GM19324 (cell line): Measurements from ENCODE around the gene AMH.
"Not testable (repeated sequence)": the region's sequence is repeated elsewhere in the genome, so short reads cannot be mapped to it uniquely, and the experiment has no call there.

Experiments used
- ATAC-seq: cut with Tn5 transposase; IDR thresholded peaks from one replicate; pipeline ENCODE4 v1.9.1; 2021; ENCODE audit warnings: mild to moderate bottlenecking, moderate library complexity; ENCODE audit not compliant: unreplicated experiment, low FRiP score

Gene AMH

DNA sequence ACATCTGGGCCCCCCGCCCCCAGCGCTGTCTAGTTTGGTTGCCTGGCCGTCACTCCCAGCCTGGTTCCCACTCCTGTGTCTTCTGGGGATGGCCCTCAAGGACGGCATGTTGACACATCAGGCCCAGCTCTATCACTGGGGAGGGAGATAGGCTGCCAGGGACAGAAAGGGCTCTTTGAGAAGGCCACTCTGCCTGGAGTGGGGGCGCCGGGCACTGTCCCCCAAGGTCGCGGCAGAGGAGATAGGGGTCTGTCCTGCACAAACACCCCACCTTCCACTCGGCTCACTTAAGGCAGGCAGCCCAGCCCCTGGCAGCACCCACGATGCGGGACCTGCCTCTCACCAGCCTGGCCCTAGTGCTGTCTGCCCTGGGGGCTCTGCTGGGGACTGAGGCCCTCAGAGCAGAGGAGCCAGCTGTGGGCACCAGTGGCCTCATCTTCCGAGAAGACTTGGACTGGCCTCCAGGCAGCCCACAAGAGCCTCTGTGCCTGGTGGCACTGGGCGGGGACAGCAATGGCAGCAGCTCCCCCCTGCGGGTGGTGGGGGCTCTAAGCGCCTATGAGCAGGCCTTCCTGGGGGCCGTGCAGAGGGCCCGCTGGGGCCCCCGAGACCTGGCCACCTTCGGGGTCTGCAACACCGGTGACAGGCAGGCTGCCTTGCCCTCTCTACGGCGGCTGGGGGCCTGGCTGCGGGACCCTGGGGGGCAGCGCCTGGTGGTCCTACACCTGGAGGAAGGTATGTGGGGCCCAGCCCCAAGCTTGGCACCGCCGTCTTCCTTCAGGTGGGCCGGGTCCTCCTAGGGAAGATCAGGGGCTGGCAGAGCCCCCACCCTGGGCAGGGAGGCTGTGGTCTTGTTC lies at the start of gene AMH:
Gene AMH (plus strand): TSS at position 314 of the 857 bp plus-strand sequence. CDS start 10 bp downstream, at position 324.
- no peak for ATAC-seq

DNA sequence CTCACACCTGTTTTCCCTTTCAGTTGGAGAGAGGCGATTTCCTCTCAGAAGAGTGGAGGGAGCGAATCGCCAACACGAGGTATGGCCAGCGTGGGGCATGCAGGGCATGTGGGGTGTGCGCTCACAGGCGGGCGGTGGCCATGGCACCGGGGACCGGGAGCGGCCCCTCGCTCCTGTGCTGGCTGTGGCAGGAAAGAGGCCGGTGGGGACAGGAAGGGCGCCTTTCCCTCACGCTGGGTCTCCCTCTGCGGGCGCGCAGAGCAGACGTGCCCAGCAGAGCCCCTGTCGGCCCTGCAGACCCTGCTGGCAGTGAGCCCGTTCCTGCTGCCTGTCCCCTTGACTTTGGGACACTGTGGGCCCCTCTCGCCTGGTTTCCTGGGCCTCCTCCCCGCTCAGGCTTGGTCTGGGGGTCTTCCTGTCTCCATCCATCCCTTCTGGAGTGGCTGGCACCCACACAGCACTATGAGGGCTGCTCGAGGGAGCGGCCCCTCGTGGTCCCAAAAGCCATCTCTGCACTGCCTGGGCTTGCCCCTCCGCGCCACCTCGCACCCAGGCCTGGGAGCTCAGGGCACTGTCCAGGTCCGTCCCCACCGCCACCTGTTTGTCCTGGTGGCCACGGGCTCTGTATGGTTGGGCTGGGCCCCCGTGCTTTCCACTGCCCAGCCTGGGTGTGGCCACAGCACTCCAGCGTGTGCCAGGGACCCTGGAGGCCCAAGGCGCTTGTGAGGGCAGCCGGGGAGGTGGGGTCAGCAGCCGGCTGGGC lies 49.1 kb upstream of the AMH start:
- ATAC-seq: no peak

DNA sequence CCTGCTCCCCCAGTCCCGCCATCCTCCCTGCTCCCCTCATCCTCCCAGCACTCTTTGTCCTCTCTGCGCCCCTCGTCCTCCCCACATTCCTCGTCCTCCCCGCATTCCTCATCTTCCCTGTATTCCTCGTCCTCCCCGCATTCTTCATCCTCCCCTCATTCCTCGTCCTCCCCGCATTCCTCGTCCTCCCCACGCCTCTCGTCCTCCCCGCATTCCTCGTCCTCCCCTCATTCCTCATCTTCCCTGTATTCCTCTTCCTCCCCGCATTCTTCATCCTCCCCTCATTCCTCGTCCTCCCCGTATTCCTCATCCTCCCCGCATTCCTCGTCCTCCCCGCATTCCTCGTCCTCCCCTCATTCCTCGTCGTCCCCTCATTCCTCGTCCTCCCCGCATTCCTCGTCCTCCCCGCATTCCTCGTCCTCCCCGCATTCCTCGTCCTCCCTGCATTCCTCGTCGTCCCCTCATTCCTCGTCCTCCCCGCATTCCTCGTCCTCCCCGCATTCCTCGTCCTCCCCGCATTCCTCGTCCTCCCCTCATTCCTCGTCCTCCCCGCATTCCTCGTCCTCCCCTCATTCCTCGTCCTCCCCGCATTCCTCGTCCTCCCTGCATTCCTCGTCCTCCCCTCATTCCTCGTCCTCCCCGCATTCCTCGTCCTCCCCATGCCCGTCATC lies 48.4 kb upstream of the AMH start:
- not testable (repeated sequence) for ATAC-seq

DNA sequence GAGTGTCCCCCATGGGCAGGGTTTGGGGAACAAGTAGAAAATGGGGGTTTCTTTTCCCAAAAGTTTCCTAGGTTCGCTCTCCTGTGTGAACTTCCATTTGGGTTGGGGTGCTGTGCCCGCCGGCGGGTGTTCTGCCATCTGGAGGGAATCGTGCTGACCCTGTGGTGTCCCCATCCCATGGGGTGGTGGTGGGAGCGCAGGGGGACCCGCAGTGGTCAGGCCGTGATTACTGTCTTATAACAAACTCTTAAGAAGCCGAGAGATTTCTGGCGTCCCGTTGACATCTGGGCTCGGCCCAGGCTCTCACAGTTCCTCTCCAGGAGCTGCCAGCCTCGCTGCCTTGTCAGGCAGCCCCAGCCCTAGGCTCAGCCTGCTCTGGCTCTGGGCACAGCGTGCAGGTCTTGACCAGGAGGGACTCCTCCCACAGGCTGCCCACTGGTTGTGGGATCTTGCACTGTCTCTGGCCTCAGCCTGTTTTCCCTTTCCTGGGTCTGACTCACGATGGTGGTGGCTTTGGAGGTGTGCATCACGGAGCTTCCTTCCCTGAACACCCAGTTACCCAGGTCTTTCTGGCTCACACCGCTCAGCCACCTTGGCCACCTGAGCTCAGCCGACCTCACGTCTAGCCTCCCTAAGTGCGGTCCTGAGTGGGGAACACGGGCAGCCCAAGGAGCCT lies 47.5 kb upstream of the AMH start:
- ATAC-seq: no peak

DNA sequence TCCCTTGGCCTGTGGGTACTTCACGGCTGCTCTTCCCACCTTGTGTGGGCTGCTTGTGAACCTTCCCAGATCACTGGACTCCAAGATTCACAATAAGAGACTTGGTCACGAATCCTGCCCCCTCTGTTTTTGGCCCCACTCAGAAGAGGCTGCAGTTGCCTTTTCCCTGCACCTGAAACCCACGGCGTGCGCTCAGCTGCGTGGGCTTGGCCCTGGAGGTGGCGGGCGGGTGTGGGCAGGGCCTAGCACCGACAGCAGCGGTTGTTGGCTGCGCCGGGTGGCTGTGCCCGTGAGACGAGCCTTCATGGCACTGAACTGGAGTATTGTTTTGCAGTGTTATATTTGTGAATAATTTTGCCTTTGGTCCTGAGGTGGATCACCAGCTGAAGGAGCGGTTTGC lies 46.8 kb upstream of the AMH start:
- no peak for ATAC-seq

DNA sequence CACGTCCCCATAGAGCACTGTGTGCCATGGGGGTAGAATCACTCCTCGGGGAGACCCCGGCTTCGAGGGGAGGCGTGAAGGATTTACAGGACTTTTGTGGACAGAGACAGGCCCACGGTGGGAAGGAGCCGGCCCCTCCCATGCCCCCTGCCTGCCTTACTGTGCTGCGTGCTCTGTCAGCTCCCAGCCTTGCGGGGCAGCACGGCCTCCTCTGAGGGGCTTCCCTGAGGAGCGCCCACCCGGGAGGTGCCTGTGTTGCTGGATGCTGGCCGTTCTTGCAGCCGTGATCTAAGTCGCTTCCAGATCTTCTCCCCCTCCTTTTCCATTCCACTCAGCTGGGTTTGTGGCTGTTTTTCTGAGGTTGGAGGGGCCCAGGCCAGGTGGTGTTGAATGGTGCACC lies 42.1 kb upstream of the AMH start:
- no peak for ATAC-seq

DNA sequence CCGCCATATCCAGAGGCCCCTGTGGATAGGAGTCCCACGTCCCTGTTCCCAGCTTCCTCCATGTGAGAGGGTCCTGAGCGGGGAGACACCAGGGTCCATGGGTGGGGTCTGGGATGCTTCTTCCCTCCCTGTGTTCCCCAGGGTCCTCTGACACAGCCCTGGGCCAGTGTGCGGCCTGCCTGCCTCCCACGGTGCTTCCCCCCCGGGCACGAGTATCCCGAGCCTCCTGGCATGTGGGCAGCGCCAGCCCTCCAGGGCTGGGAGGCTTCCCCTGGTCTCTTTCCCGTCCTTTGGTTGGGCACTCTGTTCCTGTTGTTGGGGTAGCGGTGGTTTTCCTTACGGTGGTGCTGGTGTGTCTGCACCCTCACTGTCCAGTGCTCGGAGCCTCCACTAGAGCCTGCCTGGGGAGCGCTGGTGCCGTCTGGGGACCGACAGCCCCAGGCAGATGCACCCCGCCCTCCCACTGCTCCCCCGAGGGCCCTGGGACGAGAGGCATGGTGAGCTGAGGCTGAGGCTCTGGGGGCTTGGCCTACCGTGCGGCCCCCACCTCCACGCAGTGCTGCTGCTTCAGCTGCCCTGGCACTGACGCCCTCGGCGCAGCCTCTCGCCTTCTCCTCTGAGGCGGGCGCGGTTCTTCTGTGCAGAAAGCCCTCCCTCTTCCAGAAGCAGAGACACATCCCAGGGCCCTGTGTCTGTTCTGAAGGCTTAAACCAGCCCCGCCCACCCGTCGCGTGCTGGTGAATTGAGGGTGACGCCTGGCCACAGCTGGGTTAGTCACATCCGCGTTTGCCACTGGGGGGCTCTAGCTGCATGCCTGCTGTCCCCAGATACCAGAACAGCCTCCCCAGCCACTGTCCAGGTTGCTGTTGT lies 40.9 kb upstream of the AMH start:
- ATAC-seq: no peak

DNA sequence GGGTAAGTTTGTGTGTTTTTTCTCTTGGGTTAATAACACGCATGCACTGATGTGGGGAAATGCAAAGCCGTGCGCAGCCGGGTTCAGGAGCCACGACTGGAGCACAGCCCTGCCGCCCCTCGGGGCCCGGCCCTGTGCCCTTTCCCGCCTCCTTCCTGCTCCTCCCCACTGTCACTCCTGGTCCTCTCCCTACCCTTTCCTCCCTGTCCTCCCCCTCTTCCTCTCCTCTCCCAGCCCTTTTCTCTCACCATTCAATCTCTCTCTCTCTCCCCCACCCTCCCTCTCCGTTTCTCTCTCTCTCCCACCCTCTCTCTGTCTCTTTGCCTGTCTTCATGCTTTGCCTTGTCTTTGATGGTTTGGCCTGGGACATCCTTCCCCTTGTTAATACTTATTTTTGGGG lies 40.1 kb upstream of the AMH start:
- no peak for ATAC-seq

DNA sequence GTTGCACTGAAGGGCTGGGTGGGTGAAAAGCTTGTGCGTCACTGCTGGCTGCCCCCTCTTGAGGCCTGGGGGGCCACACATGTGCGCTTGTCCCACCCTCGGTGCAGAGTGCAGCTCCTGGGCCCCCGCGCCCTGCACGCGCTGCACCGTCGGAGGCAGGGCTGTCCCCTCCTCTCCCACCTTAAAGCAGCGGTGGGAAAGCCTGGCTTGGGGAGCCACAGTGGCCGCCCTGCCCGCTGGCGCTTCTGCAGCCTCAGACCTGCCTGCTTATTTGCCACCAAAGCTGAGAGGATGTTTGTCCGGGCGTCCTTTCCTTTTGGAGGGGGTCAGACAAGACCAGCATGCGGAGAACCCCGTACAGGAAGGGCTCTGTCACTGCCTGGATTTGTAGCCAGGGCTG lies 39.7 kb upstream of the AMH start:
- no peak for ATAC-seq

DNA sequence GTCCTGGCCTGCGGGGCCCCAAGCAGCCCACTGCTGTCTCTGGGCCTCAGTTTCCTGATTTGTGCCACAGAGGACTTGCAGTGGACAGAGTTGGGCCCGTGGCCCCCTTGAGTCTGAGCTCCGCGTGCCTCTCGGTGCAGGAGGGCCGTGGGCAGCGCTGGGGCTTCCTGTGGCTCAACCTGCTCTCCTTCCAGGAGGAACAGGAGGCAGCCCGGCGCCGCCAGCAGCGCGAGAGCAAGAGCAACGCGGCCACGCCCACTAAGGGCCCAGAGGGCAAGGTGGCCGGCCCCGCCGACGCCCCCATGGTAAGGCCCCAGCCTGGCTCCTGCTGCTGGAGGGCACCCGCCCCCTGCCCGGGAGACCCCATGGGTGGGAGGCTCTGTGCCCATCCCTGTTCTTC lies 38.9 kb upstream of the AMH start:
- ATAC-seq: no peak

DNA sequence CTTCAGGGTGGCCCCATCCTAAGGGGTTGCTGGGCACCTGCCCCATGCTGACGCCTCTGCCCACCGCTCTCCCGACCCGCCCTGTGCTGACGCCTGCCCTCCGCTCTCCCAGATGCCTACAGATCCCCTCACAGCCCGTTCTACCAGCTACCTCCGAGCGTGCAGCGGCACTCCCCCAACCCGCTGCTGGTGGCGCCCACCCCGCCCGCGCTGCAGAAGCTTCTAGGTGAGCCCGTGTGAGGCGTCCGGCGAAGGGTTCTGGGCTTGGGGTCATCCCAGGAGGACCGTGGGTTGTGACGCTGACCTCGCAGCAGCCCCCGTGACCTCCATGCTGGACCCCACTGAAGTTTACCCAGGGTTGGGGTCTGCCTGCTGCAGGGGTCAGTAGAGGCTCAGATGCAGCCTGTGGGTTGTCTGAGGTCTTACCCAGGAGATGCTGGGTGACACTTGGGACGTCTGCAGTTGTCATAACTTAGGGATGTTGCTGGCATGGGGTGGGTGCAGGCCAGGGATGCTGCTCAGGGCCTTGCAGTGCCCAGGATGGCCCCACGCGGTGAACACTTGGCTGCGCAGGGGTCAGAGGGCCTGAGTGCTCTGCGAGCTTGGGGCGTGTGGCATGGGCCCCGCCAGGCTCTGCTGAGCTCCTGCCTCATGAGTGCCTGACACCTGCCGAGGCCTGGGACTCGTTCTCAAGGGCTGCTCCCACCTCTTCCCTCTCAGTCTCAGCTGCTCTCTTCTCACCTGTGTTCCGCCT lies 38.0 kb upstream of the AMH start:
- ATAC-seq: no peak

DNA sequence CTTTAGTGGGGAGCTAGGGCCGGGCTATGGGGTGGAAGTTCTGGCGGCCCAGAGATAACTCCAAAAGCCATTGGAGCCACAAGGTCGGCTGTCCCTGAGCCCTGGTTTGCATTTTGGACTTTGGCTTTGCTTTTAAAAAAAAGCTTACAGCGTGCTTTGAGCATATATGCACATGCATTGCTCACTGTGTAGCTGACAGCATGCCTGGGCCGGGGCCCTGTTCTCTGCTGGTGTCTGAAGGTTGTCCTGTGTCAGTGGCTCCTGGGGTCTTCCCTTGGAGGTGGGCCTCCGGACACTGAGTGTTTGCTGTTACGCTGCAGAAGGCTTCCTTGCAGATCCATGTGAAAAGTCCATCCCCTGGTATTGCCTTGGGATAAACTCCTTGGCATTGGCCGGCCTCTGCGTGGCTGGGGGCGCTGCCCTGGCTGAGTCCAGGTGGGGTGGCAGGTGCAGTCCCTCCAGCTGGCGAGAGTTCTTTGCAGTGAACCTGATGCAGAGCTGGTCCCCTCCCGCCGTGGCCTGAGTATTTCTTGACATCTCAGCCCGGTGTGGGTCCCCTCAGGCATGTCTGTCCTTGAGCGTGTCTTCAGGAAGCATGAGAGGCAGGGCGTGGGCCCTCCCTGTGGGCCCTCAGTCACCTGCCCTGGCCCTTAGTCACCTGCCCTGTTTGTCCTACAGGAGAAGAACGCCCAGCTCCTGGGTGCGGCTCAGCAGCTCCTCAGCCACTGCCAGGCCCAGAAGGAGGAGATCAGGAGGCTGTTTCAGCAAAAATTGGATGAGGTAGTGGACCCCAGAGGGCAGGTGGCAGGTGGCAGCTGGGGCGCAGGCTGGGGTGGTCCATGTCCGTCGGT lies 36.0 kb upstream of the AMH start:
- no peak for ATAC-seq

DNA sequence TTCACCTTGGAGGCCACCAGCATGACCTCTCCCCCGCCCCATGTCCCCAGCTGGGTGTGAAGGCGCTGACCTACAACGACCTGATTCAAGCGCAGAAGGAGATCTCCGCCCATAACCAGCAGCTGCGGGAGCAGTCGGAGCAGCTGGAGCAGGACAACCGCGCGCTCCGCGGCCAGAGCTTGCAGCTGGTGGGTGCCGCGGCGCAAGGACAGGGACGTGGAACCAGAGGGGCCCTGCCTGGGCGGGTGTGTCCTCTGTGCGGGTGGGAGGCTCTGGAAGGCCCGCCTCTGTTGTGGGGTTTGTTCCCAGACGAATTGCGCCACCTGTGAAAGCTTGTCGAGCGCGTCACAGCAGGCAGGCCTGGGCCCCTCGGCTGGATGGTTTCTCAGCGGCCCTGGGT lies 35.3 kb upstream of the AMH start:
- ATAC-seq: no peak

DNA sequence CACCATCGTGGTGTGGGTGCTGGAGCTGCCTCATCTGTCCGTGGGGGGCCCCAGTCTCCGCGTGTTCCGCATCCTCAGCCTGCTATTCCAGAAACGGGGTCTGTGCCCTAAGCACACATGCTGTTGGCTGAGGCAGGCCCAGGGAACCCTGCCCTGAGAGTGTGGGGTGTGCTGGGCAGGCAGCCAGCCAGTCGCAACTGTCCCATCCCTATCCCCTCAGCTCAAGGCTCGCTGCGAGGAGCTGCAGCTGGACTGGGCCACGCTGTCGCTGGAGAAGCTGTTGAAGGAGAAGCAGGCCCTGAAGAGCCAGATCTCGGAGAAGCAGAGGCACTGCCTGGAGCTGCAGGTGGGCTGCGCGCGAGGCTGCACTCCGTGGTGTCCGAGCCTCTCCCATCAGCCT lies 34.9 kb upstream of the AMH start:
- no peak for ATAC-seq

DNA sequence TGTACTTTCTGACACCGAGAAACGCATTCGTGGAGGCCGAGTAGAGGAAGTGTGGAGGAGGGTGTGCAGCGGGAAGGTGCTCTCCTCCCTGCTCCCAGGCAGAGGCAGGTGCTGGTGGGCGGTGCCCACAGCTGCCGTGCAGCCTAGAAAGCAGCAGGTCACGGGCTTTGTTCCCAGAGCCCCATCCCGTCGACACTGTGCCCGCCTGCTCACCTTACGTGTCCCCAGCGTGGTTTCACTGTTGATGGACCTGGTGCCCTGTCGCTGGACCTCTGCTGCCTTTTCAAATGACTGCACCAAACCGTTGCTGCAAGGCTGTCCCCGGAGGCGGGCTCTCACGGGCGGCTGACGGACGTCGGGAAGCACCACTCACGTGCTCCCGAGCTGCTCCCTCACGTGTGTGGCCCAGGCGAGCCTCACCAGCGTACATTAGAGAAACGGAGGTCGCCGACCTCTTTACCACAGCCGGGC lies 33.8 kb upstream of the AMH start:
- no peak for ATAC-seq

DNA sequence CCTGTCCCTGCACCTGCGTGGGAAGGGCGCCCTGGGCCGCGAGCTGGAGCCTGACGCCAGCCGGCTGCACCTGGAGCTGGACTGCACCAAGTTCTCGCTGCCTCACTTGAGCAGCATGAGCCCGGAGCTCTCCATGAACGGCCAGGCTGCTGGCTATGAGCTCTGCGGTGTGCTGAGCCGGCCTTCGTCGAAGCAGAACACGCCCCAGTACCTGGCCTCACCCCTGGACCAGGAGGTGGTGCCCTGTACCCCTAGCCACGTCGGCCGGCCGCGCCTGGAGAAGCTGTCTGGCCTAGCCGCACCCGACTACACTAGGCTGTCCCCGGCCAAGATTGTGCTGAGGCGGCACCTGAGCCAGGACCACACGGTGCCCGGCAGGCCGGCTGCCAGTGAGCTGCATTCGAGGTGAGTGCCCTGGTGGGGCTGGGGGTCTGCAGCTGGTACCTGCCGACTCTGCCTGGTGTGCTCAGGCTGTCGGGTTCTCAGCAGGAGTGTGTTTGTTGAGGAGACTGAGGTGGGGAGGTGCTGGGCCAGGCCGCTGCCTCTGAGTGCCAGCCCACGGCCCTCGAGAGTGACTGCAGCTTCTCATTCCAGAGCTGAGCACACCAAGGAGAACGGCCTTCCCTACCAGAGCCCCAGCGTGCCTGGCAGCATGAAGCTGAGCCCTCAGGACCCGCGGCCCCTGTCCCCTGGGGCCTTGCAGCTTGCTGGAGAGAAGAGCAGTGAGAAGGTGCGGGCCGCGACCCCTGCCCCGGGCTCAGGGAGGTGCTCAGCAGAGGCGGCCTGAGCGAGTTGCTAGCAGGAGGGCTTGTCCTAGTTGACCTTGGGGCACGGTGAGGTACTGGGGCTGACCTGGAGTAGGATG lies 32.5 kb upstream of the AMH start:
- no peak for ATAC-seq

DNA sequence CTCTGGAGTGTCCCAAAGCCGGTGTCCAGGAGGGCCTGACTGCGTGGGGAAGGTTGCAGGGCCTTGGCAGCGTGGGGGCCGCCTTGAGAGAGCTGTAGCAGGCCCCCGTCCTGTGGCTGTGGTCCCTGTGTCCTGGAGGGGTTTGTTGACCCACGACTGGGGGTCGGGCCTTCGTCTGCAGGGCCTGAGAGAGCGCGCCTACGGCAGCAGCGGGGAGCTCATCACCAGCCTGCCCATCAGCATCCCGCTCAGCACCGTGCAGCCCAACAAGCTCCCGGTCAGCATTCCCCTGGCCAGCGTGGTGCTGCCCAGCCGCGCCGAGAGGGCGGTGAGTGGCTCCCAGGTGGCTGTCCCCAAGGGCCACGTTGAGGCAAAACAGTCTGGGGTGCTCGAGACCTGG lies 31.5 kb upstream of the AMH start:
- ATAC-seq: no peak
